ENCODE measurements around the gene GRN. TPM values are rescaled to one million over a fixed set of nuclear protein-coding genes. Genes with fewer than 3 reads are reported as not detected.
"Not testable (repeated sequence)": the region's sequence is repeated elsewhere in the genome, so short reads cannot be mapped to it uniquely, and the experiment has no call there.

GRN gene
- total RNA-seq, 2 experiments from 2014 or later: 34.4 to 36.1 TPM

DNA sequence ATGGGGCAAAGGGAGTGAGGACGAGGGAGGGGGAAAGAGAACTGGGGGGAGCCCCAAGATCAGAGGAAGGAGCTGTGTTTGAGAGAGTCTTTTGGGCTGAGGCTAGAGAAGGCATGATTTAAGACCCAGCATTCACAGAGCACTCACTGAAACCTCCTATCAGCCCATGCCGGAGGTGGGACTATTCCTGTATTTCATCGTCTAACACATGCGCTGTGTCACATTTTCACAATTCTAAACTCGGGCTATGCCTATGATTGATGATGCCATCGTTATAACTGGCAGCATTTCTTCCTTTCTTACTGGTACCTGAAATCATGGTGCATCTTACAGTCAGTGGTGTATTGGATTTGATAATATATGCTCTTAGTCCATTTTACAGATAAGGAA, 15.0 kb downstream of the GRN start:
- no peak for DNase-seq
- Mint-ChIP-seq H3K4me3 (no peak overlapping the region), H3K36me3 (no peaks in the 10 kb centered on the region), H3K27me3 (peaks cover 14% of the 10 kb centered on the region), H3K27ac (no peak overlapping the region), H3K9me3 (no peaks in the 10 kb centered on the region), H3K4me1 (peaks cover 6% of the 10 kb centered on the region)

GRCh38 chr17:44360826-44361225, 15.7 kb downstream of the GRN start:
- H3K27ac Mint-ChIP-seq: no peak overlapping the region
- H3K9me3 Mint-ChIP-seq: no peaks in the 10 kb centered on the region
- H3K27me3 Mint-ChIP-seq: peaks cover 18% of the 10 kb centered on the region
- H3K4me1 Mint-ChIP-seq: peaks cover 6% of the 10 kb centered on the region
- no peak overlapping the region for H3K4me3 Mint-ChIP-seq
- H3K36me3 Mint-ChIP-seq: no peaks in the 10 kb centered on the region
- no peak for DNase-seq

- no peaks in the 10 kb centered on the region for H3K36me3 Mint-ChIP-seq
- H3K9me3 Mint-ChIP-seq: no peaks in the 10 kb centered on the region
Observed at GRCh38 chr17:44361292-44362260, 16.5 kb downstream of the GRN start.

DNA sequence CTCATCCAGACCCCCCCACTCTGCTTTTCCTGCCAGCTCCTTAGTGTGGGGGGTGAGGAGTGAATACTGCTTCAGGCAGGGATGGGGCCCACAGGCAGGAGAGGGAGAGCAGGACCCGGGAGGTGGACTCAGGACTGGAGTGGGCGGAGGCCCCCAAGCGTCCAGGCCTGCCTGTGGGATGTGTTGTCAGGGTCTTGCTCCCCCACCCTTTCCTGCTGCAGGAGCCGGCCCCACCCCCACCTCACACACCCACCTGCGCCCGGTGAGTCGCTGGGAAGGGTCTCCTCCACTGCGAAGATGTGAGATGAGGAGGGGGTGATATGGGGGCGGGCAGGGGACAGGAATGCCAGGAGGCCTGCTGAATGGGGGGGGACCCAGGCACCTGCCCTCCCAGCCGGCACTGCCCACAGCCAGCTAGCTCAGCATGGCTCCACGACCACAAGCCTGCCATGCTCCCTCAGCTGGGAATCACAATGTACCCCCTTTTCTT, 17.4 kb downstream of the GRN start:
- Mint-ChIP-seq H3K27me3 (peaks cover 33% of the 10 kb centered on the region), H3K27ac (no peak overlapping the region), H3K36me3 (no peaks in the 10 kb centered on the region), H3K4me3 (no peak overlapping the region), H3K4me1 (peaks cover 6% of the 10 kb centered on the region), H3K9me3 (no peaks in the 10 kb centered on the region)
- no peak for DNase-seq

More at GRCh38 chr17:44361292-44362260, 16.5 kb downstream of the GRN start:
- Mint-ChIP-seq H3K27ac (no peak overlapping the region), H3K27me3 (peaks cover 25% of the 10 kb centered on the region), H3K4me3 (no peak overlapping the region), H3K4me1 (peaks cover 6% of the 10 kb centered on the region)
- DNase-seq: no peak

DNA sequence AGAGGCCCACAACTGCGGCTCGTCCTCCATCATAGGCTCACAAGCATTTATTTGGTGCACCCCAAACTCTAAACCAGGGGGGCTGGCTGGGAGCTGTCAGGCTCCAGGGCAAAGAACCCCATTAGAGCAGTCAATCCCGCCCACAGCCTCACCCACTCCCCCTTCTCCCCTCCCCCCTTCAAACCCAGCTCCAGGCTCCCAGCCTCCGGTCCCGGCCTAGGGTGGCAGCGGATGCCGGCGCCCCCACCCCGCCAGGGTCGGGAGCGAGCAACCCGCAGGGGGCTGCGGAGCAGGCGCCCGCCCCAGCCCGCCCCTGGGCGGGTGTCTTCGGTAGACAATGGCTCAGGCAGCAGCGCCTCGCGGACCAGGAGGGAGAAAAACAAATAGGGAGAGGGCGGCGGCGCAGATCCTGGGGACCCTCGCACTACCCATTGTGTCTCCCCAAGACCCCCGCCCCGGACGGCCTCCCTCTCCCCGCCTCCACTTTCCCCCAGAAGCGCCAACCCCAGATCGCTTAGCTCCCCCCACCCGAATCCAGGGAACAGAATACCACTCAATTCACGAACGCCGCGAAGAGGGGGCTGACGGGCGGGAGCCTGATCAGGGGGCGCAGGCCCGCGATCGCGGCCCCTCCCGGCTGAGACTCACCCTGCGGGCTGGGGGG, 18.0 kb downstream of the GRN start:
- Mint-ChIP-seq H3K27me3 (peaks cover 36% of the 10 kb centered on the region), H3K27ac (no peak overlapping the region), H3K4me1 (peaks cover 6% of the 10 kb centered on the region), H3K36me3 (no peaks in the 10 kb centered on the region), H3K9me3 (no peaks in the 10 kb centered on the region), H3K4me3 (peak overlapping the region; percentile 56)
- peak; percentile 25 for DNase-seq

GRCh38 chr17:44363613-44364159, 18.6 kb downstream of the GRN start, which contains the start of gene FAM171A2:
TSS of gene FAM171A2 (minus strand) at chr17:44363853. CDS start at chr17:44363714, 139 bp downstream.
- DNase-seq: peak; percentile 83
- H3K4me3 Mint-ChIP-seq: peak within 1 kb of the TSS; percentile 62
- peaks cover 39% of the 10 kb centered on the region for H3K27me3 Mint-ChIP-seq
- H3K27ac Mint-ChIP-seq: no peak within 1 kb of the TSS
- peaks cover 4% of the 10 kb centered on the region for H3K4me1 Mint-ChIP-seq
- no peaks in the 10 kb centered on the region for H3K36me3 Mint-ChIP-seq
- no peaks in the 10 kb centered on the region for H3K9me3 Mint-ChIP-seq

GRCh38 chr17:44365051-44365450, 19.9 kb downstream of the GRN start:
- H3K9me3 Mint-ChIP-seq, H3K4me1 Mint-ChIP-seq, H3K27ac Mint-ChIP-seq, H3K4me3 Mint-ChIP-seq, H3K36me3 Mint-ChIP-seq, DNase-seq: not testable (repeated sequence)
- peaks cover 42% of the 10 kb centered on the region for H3K27me3 Mint-ChIP-seq

GRCh38 chr17:44367231-44367979, 22.3 kb downstream of the GRN start:
- Mint-ChIP-seq H3K36me3 (no peaks in the 10 kb centered on the region), H3K27me3 (peaks cover 50% of the 10 kb centered on the region), H3K4me1 (peaks cover 2% of the 10 kb centered on the region), H3K27ac (no peak overlapping the region), H3K4me3 (no peak overlapping the region), H3K9me3 (no peaks in the 10 kb centered on the region)
- DNase-seq: no peak

DNA sequence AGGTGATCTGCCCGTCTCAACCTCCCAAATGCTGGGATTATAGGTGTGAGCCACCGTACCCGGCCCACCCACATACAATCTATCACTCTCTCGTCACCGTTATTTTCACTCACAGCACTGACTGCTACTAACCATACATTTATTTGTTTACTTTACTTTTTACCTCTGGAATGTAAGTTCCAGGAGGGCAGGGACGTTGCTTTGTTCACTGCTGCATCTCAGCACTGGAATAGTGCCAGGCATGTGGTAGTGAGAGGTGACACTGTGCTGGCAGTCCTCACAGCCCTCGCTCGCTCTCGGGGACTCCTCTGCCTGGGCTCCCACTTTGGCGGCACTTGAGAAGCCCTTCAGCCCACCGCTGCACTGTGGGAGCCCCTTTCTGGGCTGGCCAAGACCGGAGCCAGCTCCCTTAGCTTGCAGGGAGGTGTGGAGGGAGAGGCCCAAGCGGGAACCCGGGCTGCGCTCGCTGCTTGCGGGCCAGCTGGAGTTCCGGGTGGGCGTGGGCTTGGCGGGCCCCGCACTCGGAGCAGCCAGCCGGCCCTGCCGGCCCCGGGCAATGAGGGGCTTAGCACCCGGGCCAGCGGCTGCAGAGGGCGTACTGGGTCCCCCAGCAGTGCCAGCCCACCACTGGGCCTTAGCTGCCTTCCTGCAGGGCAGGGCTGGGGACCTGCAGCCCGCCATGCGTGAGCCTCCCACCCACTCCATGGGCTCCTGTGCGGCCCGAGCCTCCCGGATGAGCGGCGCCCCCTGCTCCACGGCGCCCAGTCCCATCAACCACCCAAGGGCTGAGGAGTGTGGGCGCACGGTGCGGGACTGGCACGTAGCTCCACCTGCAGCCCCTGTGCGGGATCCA, 23.5 kb downstream of the GRN start:
- H3K27ac Mint-ChIP-seq, H3K4me3 Mint-ChIP-seq, H3K9me3 Mint-ChIP-seq, DNase-seq, H3K36me3 Mint-ChIP-seq, H3K4me1 Mint-ChIP-seq: not testable (repeated sequence)
- peaks cover 48% of the 10 kb centered on the region for H3K27me3 Mint-ChIP-seq

- peak; percentile 28 for DNase-seq
- H3K9me3 Mint-ChIP-seq, H3K27ac Mint-ChIP-seq, H3K4me1 Mint-ChIP-seq, H3K36me3 Mint-ChIP-seq: not testable (repeated sequence)
- H3K4me3 Mint-ChIP-seq: peak overlapping the region; percentile 47
- peaks cover 48% of the 10 kb centered on the region for H3K27me3 Mint-ChIP-seq
Observed at GRCh38 chr17:44369414-44370023, 24.4 kb downstream of the GRN start.

- H3K27me3 Mint-ChIP-seq: peaks cover 34% of the 10 kb centered on the region
- H3K9me3 Mint-ChIP-seq: no peaks in the 10 kb centered on the region
Observed at GRCh38 chr17:44372036-44372435, 26.9 kb downstream of the GRN start.

GRCh38 chr17:44374306-44375195, 29.4 kb downstream of the GRN start:
- Mint-ChIP-seq H3K36me3 (no peaks in the 10 kb centered on the region), H3K27me3 (peaks cover 24% of the 10 kb centered on the region), H3K4me3 (no peak overlapping the region), H3K9me3 (no peaks in the 10 kb centered on the region), H3K4me1 (no peaks in the 10 kb centered on the region), H3K27ac (no peak overlapping the region)
- DNase-seq: no peak

More at GRCh38 chr17:44372036-44372435, 26.9 kb downstream of the GRN start:
- no peak for DNase-seq
- H3K27ac Mint-ChIP-seq: no peak overlapping the region
- no peaks in the 10 kb centered on the region for H3K36me3 Mint-ChIP-seq
- no peak overlapping the region for H3K4me3 Mint-ChIP-seq
- H3K4me1 Mint-ChIP-seq: peaks cover 2% of the 10 kb centered on the region

All from activated naive CD8-positive, alpha-beta T cell treated with anti-CD3 and anti-CD28 coated beads for 36 hours (primary cell).